Panc1 (cell line): Measurements from ENCODE around the gene HBP1.

ENCODE experiments used
- CTCF ChIP-seq: fragments of 450-650 bp; IDR thresholded peaks from 2 replicates; pipeline ENCODE4 v1.5.1; 2017; ENCODE audit warnings: mild to moderate bottlenecking
- POLR2AphosphoS5 ChIP-seq: IDR thresholded peaks from 2 replicates; pipeline ENCODE4 v1.6.1; 2012; ENCODE audit warnings: mild to moderate bottlenecking, low read depth, low read length, moderate library complexity

- TF ChIP-seq CTCF = no peak
- peak; percentile 49; the same call in 1 of the 2 replicates for TF ChIP-seq POLR2AphosphoS5
Observed at GRCh38 chr7:107169120-107170050, 582 bp downstream of the HBP1 start.
